Measurements from ENCODE around the gene RGS7.

RGS7 gene

DNA sequence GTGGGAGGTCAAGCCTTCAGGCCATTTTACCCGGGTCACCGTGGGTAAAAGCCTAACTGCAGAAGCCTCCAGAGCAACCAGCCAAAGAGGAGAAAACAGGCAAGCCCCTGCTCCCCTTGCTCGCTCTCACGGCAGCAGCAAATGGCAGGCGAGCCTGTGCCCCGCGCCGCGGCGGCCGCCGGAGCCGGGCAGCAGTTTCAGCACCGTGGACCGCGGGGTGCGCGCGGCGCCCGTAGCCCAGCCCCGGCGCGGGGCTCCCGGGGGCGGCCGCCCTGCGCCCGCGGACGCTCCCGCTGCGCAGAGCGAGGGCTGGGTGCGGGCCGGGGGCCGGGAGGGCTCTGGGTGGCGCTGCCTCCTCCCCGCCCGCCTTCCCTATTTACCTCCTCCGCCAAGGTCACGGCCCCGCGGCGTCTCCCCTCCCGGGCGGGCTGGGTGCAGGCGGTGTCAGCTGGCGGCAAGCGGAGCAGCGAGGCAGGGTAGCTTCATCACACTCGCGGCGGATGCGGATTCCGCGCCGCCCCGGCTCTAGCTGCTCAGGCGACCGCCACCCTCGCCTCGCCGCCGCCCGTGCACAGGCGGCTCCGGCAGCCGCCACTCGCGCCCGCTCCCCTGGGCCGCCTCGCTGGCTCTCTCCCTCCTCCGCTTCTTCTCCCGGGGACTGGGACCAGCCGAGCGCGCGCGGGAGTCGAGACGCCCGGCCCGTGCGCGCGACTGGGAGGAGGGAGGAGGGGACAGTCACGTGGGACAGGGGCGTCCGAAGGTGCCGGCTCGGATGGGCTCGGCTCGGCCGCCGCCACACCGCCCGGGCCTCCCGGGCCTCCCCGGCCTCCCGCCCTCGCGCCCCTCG is at the start of gene RGS7:
TSS of gene RGS7 (minus strand) at position 687 of the 847 bp plus-strand sequence.
- no peak for DNase-seq

DNA sequence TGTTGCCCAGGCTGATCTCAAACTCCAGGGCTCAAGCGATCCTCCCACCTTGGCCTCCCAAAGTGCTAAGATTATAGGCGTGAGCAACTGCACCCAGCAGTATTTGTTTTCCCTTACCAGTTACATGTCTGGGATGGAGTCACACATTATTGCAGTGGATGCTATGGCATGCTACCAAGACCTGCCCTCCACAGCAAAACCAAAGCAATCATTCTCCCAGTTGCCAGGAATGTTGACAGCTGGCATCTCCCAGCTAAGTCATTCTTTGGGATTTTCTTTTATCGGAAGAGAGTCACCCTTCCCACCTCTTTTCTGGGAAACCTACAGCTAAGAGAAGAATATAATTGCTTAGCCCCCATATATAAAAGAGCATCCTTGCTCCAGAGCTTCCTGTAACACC is 49.4 kb upstream of the RGS7 start:
- no peak for DNase-seq

DNA sequence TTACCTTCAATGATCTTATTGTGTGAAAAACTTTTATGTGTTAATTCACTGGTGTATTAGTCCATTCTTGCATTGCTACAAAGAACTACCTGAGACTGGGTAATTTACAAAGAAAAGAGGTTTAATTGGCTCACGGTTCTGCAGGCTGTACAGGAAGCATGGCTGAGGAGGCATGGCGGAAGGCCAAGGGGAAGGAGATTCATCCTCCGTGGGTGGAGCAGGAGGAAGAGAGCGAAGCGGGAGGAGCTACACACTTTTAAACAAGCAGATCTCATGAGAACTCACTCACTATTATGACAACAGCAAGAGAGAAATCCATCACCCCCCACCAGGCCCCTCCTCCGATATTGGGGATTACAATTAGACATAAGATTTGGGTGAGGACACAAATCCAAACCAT is 44.2 kb upstream of the RGS7 start:
- DNase-seq = no peak

DNA sequence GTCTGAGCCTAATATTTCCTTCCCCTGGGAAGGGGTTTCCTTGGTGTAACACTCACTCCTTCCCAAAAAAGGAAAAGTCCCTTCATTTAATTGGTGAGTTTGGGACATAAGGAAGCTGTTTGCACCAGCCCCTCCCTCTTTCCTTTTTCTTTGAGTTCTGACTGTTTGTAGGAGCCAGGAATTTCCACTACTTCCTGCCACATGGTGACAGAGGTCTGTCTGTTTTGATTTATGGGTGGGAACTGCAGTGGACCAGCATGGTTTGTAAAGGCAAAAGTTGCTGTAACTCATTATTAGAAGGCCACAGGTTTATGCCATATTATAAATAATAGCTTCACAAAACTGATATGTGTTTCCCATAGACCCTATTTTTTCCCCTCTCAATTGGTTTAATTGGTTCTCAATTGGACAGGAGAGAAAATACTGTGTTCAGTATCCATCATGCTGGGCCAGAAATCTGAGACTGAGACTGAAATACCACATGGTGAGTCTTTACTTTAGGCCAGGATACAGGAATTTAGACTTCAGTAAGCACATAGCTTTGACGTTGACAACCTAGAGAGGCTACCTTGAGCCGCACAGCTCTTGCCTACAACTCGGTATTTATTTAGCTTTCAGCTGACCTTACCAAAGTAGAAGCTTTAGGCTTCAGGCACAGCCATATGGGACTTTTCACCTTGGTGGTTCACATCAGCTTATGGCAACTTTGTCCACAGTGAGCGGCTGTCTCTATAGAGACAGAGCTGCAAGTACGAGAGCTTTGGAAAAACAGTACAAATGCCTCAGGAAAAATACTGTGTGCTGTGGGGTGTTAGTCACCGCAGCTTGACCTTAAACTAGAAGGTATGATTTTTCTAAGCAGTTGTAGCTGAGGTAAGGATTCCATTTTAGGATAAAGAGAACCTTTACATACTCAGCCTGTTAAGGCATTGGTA is 40.0 kb upstream of the RGS7 start:
- no peak for DNase-seq

DNA sequence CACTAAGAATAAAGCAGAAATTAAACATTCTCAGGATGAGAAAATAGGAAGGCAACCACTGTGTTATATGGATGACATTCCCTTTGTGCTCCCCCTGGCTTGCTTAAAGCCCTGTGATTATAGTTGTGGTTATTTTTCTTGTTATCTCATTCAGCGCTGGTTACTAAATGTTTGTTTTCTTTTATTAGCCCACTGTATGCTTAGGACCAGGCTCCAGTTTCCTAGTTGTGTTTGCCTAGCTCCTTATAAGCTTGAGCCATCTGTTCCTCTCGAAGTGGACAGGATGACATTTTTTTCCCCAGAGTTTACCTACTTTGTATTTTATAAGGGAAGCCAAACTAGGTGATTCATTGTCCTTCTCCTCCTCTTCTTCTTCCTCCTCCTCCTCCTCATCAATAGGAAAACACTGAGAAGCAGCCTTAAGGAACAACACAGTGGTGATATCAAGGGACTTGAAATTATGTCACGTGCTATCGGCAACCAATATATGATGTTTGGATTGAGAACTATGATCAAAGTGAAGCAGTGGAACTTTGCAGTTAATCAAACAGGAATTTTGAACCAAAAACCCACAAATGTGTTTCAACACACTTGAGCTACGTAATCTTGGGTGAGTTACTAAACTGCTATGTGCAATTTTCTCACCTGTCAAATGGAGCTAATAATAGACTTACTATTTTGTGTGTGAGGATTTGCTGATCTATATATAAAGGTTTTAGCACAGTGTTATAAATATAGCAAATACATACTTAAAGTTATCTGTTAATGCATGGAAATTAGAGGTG is 35.1 kb upstream of the RGS7 start:
- DNase-seq = no peak

DNA sequence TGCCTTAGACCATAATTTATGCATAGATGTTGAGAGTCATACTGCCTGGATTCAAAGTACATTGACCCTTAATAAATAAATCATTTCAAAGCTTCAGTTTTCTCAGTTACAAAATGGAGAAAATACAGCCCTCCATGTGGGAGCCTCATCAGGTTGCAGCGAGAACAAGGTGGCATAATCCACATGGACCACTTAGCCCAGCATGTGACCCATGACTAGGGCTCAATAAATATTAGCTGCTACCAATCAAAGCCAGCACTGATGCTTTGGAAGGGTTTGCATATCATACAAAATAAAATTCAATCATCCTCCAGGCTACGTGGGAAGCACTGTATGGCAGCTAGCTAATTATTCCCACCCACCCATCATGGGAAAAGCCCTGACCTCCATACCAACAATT is 33.5 kb upstream of the RGS7 start:
- DNase-seq = no peak

DNA sequence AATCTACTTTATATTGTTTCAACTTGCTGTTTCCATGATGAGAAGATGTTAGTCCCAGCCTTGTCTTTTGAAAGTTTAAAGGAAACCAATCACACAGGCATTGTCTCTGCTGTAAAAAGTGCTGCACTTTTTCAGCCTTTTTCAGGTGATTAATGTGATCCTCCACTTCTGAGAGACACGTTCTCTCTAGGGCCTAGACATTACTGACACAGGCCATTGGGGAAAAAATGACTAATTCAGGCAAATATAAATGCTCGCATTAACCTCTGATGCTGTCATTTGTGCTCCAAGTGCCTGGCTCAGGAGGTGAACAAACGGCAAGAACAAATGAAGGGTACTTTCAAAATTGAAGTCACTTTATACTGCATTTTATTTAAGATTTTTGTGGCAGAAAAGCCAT is 32.4 kb upstream of the RGS7 start:
- no peak for DNase-seq

DNA sequence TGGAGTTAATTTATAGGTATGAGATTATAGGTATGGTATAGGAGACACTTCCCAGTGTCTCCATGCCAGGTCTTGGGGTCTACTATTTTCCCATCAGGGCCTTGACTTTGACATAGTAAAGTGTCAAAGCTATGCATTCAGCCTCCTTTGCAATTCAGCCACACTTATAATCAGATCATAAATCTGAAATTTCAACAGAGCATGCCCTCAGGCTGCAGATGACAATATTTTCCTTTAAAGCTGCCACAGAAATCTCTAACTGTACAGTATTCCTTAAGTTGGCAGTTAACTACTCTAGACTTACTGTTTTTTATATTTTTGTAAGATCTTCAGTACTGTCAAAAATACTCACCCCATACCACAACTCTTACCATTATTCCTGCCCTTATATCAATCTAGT is 30.2 kb upstream of the RGS7 start:
- no peak for DNase-seq

DNA sequence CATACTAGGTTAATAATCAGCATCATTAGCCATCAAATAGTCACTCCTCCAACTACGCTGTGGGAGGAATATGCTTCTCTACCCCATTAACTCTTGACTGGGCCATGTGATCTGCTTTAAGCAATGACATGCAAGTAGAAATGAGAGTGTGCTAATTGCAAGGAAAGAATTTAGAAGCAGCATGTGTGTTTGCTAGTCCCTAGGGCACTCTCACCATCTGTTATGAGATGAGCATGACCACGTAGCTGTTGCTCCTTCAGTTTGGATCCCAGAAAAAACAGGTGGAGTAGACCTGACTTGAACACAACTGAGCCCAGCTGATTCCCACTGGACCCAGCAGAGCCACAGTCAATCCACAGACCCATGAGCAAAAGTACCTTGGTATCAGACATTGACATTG is 19.7 kb upstream of the RGS7 start:
- no peak for DNase-seq

DNA sequence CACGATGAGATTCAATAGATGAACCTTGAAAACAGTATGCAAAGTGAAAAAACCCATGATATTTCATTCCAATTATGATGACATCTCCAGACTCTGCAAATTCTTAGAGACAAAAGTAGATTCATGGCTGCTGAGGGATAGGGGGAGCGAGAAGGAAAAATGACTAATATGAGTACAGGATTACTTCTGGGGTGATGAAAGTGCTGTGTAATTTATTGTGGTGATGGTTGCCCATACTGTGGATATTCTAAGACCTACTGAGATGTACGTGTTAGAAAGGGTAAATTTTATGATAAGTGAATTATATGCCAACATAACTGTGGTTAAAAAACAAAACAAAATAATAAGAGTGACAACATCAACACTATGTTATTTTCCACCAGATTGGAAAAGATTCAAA is 18.9 kb upstream of the RGS7 start:
- DNase-seq = no peak

DNA sequence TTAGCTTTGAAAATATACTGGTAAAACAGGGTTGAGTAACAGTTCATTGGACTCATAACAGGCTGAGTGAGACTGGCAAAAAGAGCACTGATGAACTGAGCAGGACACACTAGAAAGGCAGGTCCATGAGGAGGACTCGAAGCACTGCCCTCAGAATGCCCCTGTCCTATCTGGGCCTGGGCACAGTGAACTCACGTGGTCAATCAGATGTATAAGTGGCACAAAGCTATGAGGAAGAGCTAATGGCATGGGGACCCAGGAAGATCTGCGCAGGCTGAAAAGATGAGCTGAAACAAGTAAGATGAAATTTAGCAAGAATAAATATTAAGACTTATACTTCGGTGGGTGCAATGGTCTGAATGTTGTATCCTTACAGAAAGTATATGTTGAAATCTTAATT is 9.2 kb upstream of the RGS7 start:
- no peak for DNase-seq

DNA sequence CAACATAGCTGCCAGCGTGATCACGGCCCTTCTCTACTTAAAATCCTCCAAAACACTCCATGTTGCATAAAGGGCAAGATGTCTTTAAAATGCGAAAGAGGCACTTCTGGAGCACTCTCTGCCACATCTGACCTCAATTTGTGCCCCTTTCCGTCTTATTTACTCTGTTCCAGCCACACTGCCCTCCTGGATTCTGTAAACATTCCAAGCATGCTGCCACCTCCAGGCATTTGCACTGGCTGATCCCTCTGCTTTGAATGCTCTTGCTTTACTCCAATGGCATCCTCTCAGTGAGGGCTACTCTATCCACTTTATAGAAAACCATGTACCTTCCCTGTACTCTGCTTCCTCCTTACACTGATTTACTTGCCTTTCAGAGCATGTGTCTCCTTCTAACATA is 5.3 kb upstream of the RGS7 start:
- no peak for DNase-seq

DNA sequence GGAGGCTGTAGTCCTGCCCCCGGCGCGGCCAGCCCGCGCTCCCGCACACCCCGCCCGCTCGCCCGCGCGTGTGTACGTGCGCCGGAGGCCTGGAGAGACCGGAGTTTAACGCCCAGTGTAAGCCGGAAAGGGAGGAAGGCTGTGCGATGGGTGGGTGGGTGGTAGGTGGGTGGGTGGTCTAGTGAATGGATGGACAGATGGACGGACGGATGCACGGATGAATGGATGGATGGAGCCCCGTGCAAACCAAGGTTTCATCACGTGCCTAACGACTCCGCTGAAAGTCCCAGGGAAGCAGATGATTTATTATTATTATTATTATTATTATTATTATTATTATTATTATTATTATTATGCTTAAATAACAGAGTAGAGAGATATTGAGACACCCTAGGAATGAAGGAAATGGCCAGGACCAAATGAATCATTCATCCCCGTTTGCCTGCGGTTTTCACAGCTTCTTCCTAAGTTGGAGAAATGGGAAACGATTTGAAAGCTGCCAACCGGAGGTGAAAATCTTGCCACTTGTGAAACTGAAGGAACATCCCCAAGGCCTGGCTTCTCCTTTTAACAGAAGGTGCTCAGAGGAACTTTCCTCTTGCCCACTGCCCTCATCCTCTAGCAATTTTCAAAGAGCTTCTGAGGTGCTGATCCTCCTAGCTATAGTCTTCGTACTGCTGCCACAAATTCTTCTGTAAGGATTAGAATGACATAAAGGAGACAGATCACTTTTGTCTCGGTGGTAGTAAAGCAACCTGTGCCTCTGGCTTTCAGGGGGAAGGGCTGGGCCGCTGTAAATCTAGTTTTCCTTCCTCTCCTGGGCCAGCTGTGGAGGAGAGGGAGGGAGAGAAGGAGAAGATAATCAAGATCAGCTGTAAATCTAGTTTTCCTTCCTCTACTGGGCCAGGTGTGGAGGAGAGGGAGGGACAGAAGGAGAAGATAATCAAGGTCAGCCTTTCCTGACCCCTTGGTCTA is 648 bp upstream of the RGS7 start:
- DNase-seq = no peak

DNA sequence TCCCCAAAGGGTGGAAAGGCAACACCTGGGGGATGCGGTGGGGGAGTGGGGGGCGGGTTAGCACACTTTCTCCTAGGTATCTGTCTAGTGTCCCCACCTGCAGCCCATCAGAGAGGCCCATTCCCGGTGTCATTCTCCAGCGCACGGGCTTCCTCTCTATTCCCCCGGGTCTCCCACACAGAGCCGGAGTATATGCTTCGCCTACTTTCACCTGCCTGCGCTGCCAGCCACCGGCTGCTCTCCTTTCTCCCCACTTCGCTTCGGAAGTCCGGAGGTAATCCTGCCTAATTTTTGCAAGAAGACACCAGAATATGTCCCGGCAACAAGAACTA is 852 bp downstream of the RGS7 start:
- DNase-seq = no peak

DNA sequence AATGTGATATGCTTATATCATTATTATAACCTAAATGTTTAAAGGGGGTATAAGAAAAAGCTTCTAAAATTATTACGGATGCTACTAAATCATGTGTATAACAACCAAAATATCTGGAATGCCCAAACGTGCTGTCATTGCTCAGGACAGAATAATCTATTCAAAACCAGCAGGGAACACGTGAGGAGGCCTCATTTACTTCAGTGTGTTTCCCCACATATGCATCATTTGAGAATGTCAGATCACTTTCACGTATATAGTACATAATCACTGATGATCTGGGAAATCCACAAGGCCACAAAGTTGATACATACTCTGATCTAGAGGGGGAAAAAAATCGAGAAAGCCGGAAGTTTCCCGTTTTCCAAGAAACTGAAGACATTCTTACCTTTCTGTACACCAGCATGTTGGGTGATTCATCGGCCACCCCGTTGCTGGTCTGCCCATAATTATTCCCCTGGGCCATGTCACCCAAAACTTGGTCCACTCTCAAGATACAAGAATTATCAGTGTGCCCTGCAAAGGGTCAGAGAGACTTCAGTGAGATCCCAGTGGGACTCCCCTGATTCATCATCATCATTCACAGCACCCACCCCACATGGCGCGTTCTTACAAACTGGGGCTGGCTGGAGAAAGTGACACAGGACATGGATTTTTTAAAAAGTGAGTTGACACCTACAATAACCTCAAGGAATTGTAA is 1.5 kb downstream of the RGS7 start:
- DNase-seq = no peak

DNA sequence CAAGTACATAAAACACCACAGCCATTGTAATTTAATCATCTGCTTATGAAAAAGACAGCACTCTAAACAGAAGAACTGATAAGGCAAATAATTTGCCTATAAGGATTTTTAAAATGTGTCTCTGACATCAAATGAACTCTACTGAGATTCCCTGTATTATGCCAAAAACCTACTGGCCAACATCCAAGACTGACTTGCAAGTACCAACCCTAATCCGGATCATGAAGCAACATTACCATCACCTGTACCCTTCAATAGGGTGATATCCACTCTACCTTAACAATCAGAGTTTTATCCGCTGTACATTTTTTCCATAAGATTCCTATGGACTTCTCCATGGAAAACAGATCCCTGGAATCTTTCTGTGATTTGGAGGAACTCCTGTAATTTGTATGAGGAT is 4.6 kb downstream of the RGS7 start:
- DNase-seq = no peak

DNA sequence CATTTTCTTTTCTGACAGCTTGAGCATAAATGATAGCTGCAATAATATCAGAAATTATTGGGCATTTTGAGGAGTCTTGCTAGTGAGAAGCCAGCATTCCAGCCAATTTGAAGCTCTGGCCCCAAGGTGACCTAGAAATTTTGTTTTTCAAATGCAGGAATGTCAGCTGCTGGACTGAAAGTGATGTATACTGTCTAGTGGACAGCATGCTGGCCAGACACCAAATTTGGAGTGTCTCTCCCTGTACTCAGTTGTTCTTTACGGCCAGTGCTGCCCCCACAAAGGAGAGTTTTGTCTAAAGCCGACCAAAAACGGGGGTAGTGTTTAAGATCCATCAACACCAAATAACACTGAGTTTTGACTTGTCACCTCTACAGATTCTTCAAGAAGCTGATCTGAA is 5.2 kb downstream of the RGS7 start:
- no peak for DNase-seq

DNA sequence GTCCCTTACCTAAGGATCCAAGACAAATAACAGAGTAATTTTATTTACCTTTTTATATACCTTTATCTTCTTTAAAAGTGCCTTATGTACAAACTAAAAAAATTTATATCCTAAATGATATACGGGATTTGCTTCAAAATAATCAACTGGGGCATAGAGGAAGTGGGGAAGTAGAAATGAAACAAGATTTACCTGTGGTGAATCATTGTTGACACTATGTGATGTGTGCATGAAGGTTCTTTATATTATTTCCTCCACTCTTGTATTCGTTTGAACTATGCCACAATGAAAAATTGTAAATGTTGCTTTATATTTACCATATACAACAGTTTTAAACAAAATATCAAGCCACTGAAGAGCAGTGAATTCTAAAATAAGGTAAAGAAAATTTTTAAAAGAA is 13.0 kb downstream of the RGS7 start:
- DNase-seq = no peak

DNA sequence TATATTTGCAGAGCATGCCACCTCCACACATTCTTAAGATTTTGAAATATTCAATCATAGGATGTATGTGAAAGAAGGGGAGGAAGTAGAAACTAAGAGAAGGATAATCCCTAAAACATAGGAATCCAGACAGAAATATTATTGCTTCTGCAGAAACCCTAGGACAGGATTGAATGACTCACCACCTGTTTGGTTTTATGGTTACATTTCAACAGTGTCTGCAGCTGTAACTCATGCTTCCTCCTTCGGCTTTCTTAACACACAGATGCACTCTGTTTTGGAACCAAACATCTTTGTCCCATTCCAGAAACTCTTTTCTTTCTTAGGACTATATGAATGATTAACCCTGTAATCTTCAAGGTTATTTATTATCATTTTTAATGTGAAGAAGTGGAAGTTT is 20.7 kb downstream of the RGS7 start:
- DNase-seq = no peak

DNA sequence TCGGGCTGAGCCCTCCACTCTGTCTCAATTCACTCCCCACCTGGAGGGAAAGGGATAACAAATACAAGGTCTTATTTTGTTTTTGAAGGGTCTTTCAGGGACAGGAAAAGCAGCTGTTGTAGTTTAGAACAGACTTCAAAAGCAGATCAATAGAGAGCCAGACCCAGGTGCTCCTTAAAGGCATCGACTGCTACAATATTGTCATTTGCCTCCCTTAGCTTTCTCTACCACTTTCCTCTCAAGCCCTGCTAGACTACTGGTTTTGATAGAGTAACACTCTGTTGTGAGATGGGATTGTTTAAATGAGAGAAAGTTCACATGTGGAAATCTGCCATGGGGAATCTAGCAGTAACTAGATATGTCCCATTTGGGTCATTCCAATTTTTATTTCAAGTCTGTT is 24.0 kb downstream of the RGS7 start:
- no peak for DNase-seq

DNA sequence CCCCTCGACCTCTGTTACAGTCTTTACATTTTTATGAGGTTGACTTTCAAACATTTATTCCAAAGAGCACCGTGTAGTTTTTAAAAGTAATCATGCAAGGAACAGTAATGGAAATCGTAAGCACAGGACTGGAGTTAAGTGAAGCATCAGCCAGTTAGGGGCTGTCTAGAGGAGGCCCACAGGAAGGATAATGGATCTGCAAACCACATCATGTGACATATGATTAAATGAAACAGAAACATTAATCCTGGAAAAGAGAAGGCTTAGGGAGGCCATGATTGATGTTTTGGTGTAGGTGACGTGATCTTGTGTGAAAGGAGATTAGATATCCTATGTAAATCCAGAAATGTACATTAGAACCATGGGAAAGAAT is 25.0 kb downstream of the RGS7 start:
- DNase-seq = no peak
